H1 (cell line): ENCODE data around the gene TUBB4B.

Experiments
- MAFK ChIP-seq: IDR thresholded peaks from 2 replicates; pipeline ENCODE4 v1.6.1; 2012; ENCODE audit warnings: low read depth, mild to moderate bottlenecking, improper control_type of control experiment, low read length
- MAX ChIP-seq: IDR thresholded peaks from 2 replicates; pipeline ENCODE4 v1.6.1; 2012; ENCODE audit warnings: inconsistent platforms
- NRF1 ChIP-seq: IDR thresholded peaks from 2 replicates; pipeline ENCODE4 v1.6.1; 2011; ENCODE audit warnings: mild to moderate bottlenecking, low read depth, low read length, improper control_type of control experiment
- POLR2A ChIP-seq, 2 experiments: IDR thresholded peaks; 1 replicate in 1 of 2; 2 replicates in 1 of 2; pipeline ENCODE4 v1.6.1; 2011; ENCODE audit warnings: low read depth in 2 of 2, low read length in 2 of 2, mild to moderate bottlenecking in 2 of 2; ENCODE audit errors: control extremely low read depth in 1 of 2
- POLR2AphosphoS5 ChIP-seq: IDR thresholded peaks from 2 replicates; pipeline ENCODE4 v1.6.1; 2011; ENCODE audit warnings: low read depth, low read length
- RFX5 ChIP-seq: IDR thresholded peaks from 2 replicates; pipeline ENCODE4 v1.6.1; 2011; ENCODE audit warnings: low read depth, low read length, improper control_type of control experiment, borderline replicate concordance
- SIN3A ChIP-seq, 2 experiments: IDR thresholded peaks in 1 of 2; conservative IDR thresholded peaks in 1 of 2; 2 replicates each; pipeline ENCODE4 v1.6.1; 2011 to 2012; ENCODE audit warnings: low read length in 2 of 2, improper control_type of control experiment in 1 of 2, low read depth in 1 of 2, mild to moderate bottlenecking in 1 of 2
- TCF12 ChIP-seq: IDR thresholded peaks from 2 replicates; pipeline ENCODE4 v1.6.1; 2011; ENCODE audit warnings: low read depth, mild to moderate bottlenecking, low read length
- YY1 ChIP-seq: IDR thresholded peaks from 2 replicates; pipeline ENCODE4 v1.6.1; 2011; ENCODE audit warnings: low read depth, mild to moderate bottlenecking, low read length
- ZNF274 ChIP-seq: IDR thresholded peaks from 2 replicates; pipeline ENCODE4 v1.7.0; 2012; ENCODE audit warnings: low read length, borderline replicate concordance; ENCODE audit errors: extremely low read depth
- TF ChIP-seq, protein P1 (sequence below): IDR thresholded peaks from 2 replicates; pipeline ENCODE4 v1.6.1; 2012; ENCODE audit warnings: inconsistent platforms
- TF ChIP-seq, protein P2 (sequence below), 3 experiments: IDR thresholded peaks; 1 replicate in 2 of 3; 2 replicates in 1 of 3; pipeline versions ENCODE4 v1.5.1 to v1.6.1; 2011; ENCODE audit warnings: low read length in 3 of 3, mild to moderate bottlenecking in 3 of 3, inconsistent platforms in 2 of 3, low read depth in 1 of 3, moderate library complexity in 1 of 3; ENCODE audit not compliant: insufficient read depth in 1 of 3; ENCODE audit errors: control extremely low read depth in 1 of 3
- TF ChIP-seq, protein P3 (sequence below): IDR thresholded peaks from 2 replicates; pipeline ENCODE4 v1.6.1; 2011; ENCODE audit warnings: low read length, improper control_type of control experiment

- no peak for TF ChIP-seq POLR2A (IDR thresholded peaks at IDR 0.05; ENCODE audit: control extremely low read depth in 1 of 2, low read depth in 2 of 2, low read length in 2 of 2)
- TF ChIP-seq POLR2AphosphoS5: no peak
- TF ChIP-seq, protein P1, sequence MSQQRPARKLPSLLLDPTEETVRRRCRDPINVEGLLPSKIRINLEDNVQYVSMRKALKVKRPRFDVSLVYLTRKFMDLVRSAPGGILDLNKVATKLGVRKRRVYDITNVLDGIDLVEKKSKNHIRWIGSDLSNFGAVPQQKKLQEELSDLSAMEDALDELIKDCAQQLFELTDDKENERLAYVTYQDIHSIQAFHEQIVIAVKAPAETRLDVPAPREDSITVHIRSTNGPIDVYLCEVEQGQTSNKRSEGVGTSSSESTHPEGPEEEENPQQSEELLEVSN: no peak
- TF ChIP-seq, protein P2, sequence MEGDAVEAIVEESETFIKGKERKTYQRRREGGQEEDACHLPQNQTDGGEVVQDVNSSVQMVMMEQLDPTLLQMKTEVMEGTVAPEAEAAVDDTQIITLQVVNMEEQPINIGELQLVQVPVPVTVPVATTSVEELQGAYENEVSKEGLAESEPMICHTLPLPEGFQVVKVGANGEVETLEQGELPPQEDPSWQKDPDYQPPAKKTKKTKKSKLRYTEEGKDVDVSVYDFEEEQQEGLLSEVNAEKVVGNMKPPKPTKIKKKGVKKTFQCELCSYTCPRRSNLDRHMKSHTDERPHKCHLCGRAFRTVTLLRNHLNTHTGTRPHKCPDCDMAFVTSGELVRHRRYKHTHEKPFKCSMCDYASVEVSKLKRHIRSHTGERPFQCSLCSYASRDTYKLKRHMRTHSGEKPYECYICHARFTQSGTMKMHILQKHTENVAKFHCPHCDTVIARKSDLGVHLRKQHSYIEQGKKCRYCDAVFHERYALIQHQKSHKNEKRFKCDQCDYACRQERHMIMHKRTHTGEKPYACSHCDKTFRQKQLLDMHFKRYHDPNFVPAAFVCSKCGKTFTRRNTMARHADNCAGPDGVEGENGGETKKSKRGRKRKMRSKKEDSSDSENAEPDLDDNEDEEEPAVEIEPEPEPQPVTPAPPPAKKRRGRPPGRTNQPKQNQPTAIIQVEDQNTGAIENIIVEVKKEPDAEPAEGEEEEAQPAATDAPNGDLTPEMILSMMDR (IDR thresholded peaks at IDR 0.05; ENCODE audit: control extremely low read depth in 1 of 3, insufficient read depth in 1 of 3, low read depth in 1 of 3, low read length in 3 of 3): no peak
- TF ChIP-seq, protein P3, sequence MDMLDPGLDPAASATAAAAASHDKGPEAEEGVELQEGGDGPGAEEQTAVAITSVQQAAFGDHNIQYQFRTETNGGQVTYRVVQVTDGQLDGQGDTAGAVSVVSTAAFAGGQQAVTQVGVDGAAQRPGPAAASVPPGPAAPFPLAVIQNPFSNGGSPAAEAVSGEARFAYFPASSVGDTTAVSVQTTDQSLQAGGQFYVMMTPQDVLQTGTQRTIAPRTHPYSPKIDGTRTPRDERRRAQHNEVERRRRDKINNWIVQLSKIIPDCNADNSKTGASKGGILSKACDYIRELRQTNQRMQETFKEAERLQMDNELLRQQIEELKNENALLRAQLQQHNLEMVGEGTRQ: no peak
- TF ChIP-seq MAFK: no peak
- TF ChIP-seq RFX5: no peak
- no peak for TF ChIP-seq SIN3A (conservative IDR thresholded peaks at IDR 0.05 in 1 of 2, IDR thresholded peaks at IDR 0.05 in 1 of 2; ENCODE audit: low read depth in 1 of 2, low read length in 2 of 2)
- TF ChIP-seq ZNF274: no peak
- no peak for TF ChIP-seq TCF12
- TF ChIP-seq NRF1: no peak
- TF ChIP-seq MAX: no peak
- no peak for TF ChIP-seq YY1
These were observed 6.2 kb downstream of the TUBB4B start for GRCh38 chr9:137247135-137247915.
